Spleen (tissue), 11 donors: ENCODE measurements around the gene SMPD1. TPM values are rescaled to one million over a fixed set of nuclear protein-coding genes. Genes with fewer than 3 reads are reported as not detected.

Source experiments
- DNase-seq: peaks from one replicate; pipeline ENCODE4 v3.0.0-alpha.2; 2020
- H3K27ac ChIP-seq, 8 donors: fragments of 200-600 bp; sonication (generic) in 7 of 8; 1 replicate in 4 of 8; 2 replicates in 4 of 8; pipeline versions ENCODE4 v1.5.0 to v1.8.0; 2016 to 2021; ENCODE audit warnings: inconsistent platforms in 4 of 8, mild to moderate bottlenecking in 4 of 8, moderate library complexity in 1 of 8
- H3K27me3 ChIP-seq, 7 donors: fragments of 200-600 bp; sonication (generic) in 6 of 7; replicated peaks in 1 of 7; 1 replicate in 4 of 7; 2 replicates in 3 of 7; pipeline versions ENCODE4 v1.5.0 to v1.8.0; 2016 to 2021; ENCODE audit warnings: inconsistent platforms in 3 of 7, mild to moderate bottlenecking in 1 of 7
- H3K36me3 ChIP-seq, 6 donors: fragments of 200-600 bp; sonication (generic) in 5 of 6; 1 replicate in 4 of 6; 2 replicates in 2 of 6; pipeline versions ENCODE4 v1.5.0 to v1.8.0; 2016 to 2021; ENCODE audit warnings: inconsistent platforms in 2 of 6
- H3K4me1 ChIP-seq, 6 donors: fragments of 200-600 bp; sonication (generic) in 5 of 6; 1 replicate in 3 of 6; 2 replicates in 3 of 6; pipeline versions ENCODE4 v1.5.0 to v1.8.0; 2016 to 2021; ENCODE audit warnings: inconsistent platforms in 3 of 6
- H3K4me3 ChIP-seq, 8 donors: fragments of 200-600 bp; sonication (generic) in 7 of 8; 1 replicate in 4 of 8; 2 replicates in 4 of 8; pipeline versions ENCODE4 v1.5.0 to v1.8.0; 2016 to 2021; ENCODE audit warnings: inconsistent platforms in 4 of 8, mild to moderate bottlenecking in 4 of 8, moderate library complexity in 2 of 8
- H3K9me3 ChIP-seq, 8 donors: fragments of 200-600 bp; sonication (generic) in 7 of 8; 1 replicate in 4 of 8; 2 replicates in 4 of 8; pipeline versions ENCODE4 v1.5.0 to v1.8.0; 2016 to 2021; ENCODE audit warnings: inconsistent platforms in 4 of 8
- CTCF ChIP-seq, 11 experiments: fragments of 200-600 bp in 7 of 11; fragments of 450-650 bp in 4 of 11; sonication (generic) in 4 of 11; IDR thresholded peaks in 8 of 11; conservative IDR thresholded peaks in 3 of 11; 1 replicate in 7 of 11; 2 replicates in 4 of 11; pipeline versions ENCODE4 v1.4.0 to v1.8.0; 2016 to 2021; ENCODE audit warnings: antibody characterized with exemption in 11 of 11, inconsistent platforms in 4 of 11, mild to moderate bottlenecking in 1 of 11
- POLR2A ChIP-seq, 3 donors: fragments of 450-650 bp; IDR thresholded peaks; one replicate each; pipeline ENCODE4 v1.5.1; 2017; ENCODE audit warnings: antibody characterized with exemption in 3 of 3, mild to moderate bottlenecking in 1 of 3
- POLR2AphosphoS5 ChIP-seq, 3 donors: sonication (generic); formaldehyde crosslinking; IDR thresholded peaks; one replicate each; pipeline ENCODE4 v1.5.1; 2017; ENCODE audit warnings: antibody characterized with exemption in 3 of 3
- WGBS, 5 donors: extraction: QIAGEN DNeasy Blood & Tissue Kit in 3 of 5; methylation state at CpG; one replicate each; pipeline versions ENCODE4 v1.1.5 to v1.1.7; 2013 to 2018; 5-methylcytosine and 5-hydroxymethylcytosine counted together
- intact Hi-C: fragments of 100-400 bp; cut with DNase I; formaldehyde crosslinking; loops from one replicate; pipeline ENCODE4 v1.15.0; 2023; ENCODE audit warnings: low total_unique reads
- polyA plus RNA-seq, 3 donors: library from polyadenylated mRNA; stranded (reverse); fragments of 200-250 nt; gene quantifications; one replicate each; pipeline ENCODE4 v1.2.1, GENCODE V29; 2013
- total RNA-seq, 7 donors: library from RNA; depleted of rRNA in 3 of 7; stranded (reverse); fragments of >200 nt in 3 of 7; fragmentation: NEBNext Ultra II Directional in 4 of 7; extraction: Animal tissue kit (Norgen Biotek cat#: 25700) in 4 of 7; gene quantifications; one replicate each; pipeline versions ENCODE4 v1.1.0 to v1.2.1, GENCODE V29; 2016 to 2021
- donor health status: healthy with polysubstance abuse.
- donor health status: DM: no; HTN: no; CAD: no; lungs with moderate emphysema.
- donor health status: DM: no; HTN: no; CAD: no.
- donor health status: Bipolar disorder and iron deficiency.
- donor health status: healthy.
- donor health status: DM: no; HTN: no; CAD: no.
- donor health status: DM: yes; HTN: yes; CAD: no.

SMPD1 gene
- total and polyA plus RNA-seq, 10 donors = 21.9 to 33.8 (median 27.2) TPM

DNA sequence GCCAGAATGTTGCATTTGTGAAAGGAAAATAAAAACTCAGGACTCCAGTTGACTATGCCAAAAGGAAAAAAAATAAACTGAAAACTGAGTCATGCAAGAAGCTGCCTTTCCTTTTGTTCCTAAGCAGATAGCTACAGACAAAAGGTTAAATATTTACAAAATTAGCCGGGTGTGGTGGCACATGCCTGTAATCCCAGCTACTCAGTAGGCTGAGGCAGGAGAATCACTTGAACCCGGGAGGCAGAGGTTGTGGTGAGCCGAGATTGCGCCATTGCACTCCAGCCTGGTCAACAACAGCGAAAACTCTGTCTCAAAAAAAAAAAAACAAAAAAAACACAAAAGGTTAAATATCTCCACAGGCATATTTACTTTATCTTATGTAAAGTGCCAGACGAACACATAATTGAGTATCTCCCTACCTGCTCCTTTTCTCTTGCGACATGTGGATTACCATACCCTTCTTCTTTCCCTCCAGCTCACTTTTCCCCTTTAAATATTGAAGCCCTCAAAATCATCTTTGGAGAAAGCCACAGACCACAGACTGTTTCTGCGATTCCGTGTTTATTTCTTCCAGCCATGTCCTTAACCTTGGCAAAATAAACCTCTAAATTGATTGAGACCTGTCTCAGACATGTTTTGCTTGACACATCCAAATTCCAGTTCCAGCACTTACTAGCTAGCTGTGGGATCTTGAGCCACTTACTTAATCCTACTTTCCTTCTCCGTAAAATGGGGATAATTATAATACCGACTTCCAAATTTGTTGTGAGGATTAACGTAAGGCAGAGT, 2.3 kb upstream of the SMPD1 start:
- no peak overlapping the region for H3K4me3 ChIP-seq
- intact Hi-C loops = no loop called here
- DNase-seq = no peak
- no peaks in the 10 kb centered on the region for H3K9me3 ChIP-seq
- WGBS, 5 donors = 71 to 86% (median 78%) methylated on average over 12 of the region's 12 CpGs
- H3K36me3 ChIP-seq = peaks cover 0 to 11% (median 0%) of the 10 kb centered on the region in 6 donors
- no peaks in the 10 kb centered on the region for H3K27me3 ChIP-seq
- H3K4me1 ChIP-seq = peaks cover 12 to 33% (median 24%) of the 10 kb centered on the region in 6 donors
- no peak overlapping the region for H3K27ac ChIP-seq
- TF ChIP-seq POLR2A (IDR thresholded peaks at IDR 0.05) = no peak
- TF ChIP-seq CTCF (IDR thresholded peaks at IDR 0.05 in 8 of 11, conservative IDR thresholded peaks at IDR 0.05 in 3 of 11) = no peak
- no peak for TF ChIP-seq POLR2AphosphoS5 (IDR thresholded peaks at IDR 0.05)

DNA sequence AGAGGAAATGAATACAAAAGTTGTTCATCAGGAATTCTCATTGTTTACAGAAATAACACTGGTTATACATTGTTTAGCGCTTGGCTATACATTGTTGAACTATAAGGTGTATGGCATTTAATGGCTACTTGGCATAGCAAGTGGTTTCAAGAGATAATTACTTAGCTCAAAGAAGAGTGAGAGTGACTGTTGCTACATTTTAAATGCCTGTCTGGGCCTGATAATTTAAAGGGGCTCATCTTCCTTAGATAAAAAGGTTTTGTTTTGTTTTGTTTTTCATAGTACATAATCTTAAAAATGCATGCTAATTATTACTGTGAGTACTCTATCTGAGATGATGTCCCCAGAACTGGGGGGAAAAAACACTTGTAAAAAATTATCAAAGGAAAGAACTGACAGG, 1.5 kb upstream of the SMPD1 start:
- Histone ChIP-seq H3K27ac (peak overlapping the region in 5 of 8 donors; percentile 78 to 94 (median 92)), H3K4me3 (no peak overlapping the region), H3K9me3 (no peaks in the 10 kb centered on the region), H3K27me3 (no peaks in the 10 kb centered on the region), H3K4me1 (peaks cover 12 to 40% (median 24%) of the 10 kb centered on the region in 6 donors), H3K36me3 (peaks cover 0 to 19% (median 5%) of the 10 kb centered on the region in 6 donors)
- DNase-seq = no peak
- intact Hi-C loops = no loop called here
- no peak for TF ChIP-seq POLR2AphosphoS5 (IDR thresholded peaks at IDR 0.05)
- TF ChIP-seq POLR2A (IDR thresholded peaks at IDR 0.05) = no peak
- no peak for TF ChIP-seq CTCF (IDR thresholded peaks at IDR 0.05 in 8 of 11, conservative IDR thresholded peaks at IDR 0.05 in 3 of 11)
- 90 to 100% (median 98%) methylated on average over 1 of the region's 1 CpG for WGBS, 5 donors

DNA sequence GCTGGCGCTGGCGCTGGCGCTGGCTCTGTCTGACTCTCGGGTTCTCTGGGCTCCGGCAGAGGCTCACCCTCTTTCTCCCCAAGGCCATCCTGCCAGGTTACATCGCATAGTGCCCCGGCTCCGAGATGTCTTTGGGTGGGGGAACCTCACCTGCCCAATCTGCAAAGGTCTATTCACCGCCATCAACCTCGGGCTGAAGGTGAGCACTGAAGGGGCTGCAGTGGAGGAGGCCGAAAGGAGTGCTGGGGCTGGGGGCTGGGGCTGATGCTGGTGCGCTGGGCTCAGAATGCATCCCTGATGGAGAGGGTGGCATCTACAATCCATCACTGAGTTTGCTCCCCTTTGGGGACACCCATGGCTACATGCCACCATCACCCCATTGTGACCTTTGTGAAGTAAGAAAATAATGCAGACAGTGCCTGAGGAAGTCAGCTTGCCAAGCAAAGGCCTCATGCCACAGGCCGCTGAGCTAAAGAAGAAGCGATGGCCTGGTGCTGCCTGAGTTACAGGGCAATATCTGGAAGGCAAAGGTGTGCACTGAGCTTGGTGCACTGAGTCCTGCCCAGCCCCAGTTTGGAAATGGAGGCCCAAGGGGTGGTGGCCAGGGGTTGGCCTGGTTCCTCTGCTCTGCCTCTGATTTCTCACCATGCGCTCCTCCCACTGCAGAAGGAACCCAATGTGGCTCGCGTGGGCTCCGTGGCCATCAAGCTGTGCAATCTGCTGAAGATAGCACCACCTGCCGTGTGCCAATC, 620 bp downstream of the SMPD1 start:
- TF ChIP-seq CTCF (IDR thresholded peaks at IDR 0.05 in 8 of 11, conservative IDR thresholded peaks at IDR 0.05 in 3 of 11) (no peak), POLR2A (IDR thresholded peaks at IDR 0.05) (no peak), POLR2AphosphoS5 (IDR thresholded peaks at IDR 0.05) (no peak)
- 35 to 47% (median 37%) methylated on average over 12 to 19 of the region's 19 CpGs for WGBS, 5 donors
- H3K9me3 ChIP-seq = no peaks in the 10 kb centered on the region
- H3K27me3 ChIP-seq = no peaks in the 10 kb centered on the region
- H3K4me1 ChIP-seq = peaks cover 12 to 40% (median 24%) of the 10 kb centered on the region in 6 donors
- H3K27ac ChIP-seq = peak overlapping the region; percentile 78 to 94 (median 92)
- peaks cover 0 to 40% (median 17%) of the 10 kb centered on the region in 6 donors for H3K36me3 ChIP-seq
- intact Hi-C loops = no loop called here
- peak overlapping the region; percentile 63 to 85 (median 75) for H3K4me3 ChIP-seq
- peak; percentile 75 for DNase-seq
